ENCODE measurements around the gene MACROD2.

MACROD2 gene

GRCh38 chr20:14817101-14817500 is 821.8 kb downstream of the MACROD2 start:
- TF ChIP-seq CTCF (IDR thresholded peaks at IDR 0.05; ENCODE audit: low read depth, low read length, missing control alignments) = no peak
- in situ Hi-C loops (cut with HindIII; ENCODE audit: low sequenced_read_pairs) = no loop called here
- H3K4me3 ChIP-seq (ENCODE audit: low read depth, low read length) = no peak overlapping the region
- DNase-seq (ENCODE audit: low read depth) = no peak

GRCh38 chr20:14820771-14821170 is 825.5 kb downstream of the MACROD2 start:
- no peak overlapping the region for H3K4me3 ChIP-seq (ENCODE audit: low read depth, low read length)
- no peak for TF ChIP-seq CTCF (IDR thresholded peaks at IDR 0.05; ENCODE audit: low read depth, low read length, missing control alignments)
- peak; percentile 38 for DNase-seq (ENCODE audit: low read depth)
- in situ Hi-C loops (cut with HindIII; ENCODE audit: low sequenced_read_pairs) = no loop called here

GRCh38 chr20:14821251-14821650 is 825.9 kb downstream of the MACROD2 start:
- no peak for DNase-seq (ENCODE audit: low read depth)
- no peak for TF ChIP-seq CTCF (IDR thresholded peaks at IDR 0.05; ENCODE audit: low read depth, low read length, missing control alignments)
- no peak overlapping the region for H3K4me3 ChIP-seq (ENCODE audit: low read depth, low read length)
- in situ Hi-C loops (cut with HindIII; ENCODE audit: low sequenced_read_pairs) = no loop called here

- no peak for TF ChIP-seq CTCF (IDR thresholded peaks at IDR 0.05; ENCODE audit: low read depth, low read length, missing control alignments)
- H3K4me3 ChIP-seq (ENCODE audit: low read depth, low read length) = no peak overlapping the region
- no peak for DNase-seq (ENCODE audit: low read depth)
- in situ Hi-C loops (cut with HindIII; ENCODE audit: low sequenced_read_pairs) = no loop called here
These were observed 829.7 kb downstream of the MACROD2 start for GRCh38 chr20:14824996-14825395.

- no peak for TF ChIP-seq CTCF (IDR thresholded peaks at IDR 0.05; ENCODE audit: low read depth, low read length, missing control alignments)
- in situ Hi-C loops (cut with HindIII; ENCODE audit: low sequenced_read_pairs) = no loop called here
These were observed 831.4 kb downstream of the MACROD2 start for GRCh38 chr20:14826543-14827313.

GRCh38 chr20:14828459-14828858 is 833.1 kb downstream of the MACROD2 start:
- in situ Hi-C loops (cut with HindIII; ENCODE audit: low sequenced_read_pairs) = no loop called here
- no peak for TF ChIP-seq CTCF (IDR thresholded peaks at IDR 0.05; ENCODE audit: low read depth, low read length, missing control alignments)
- no peak for DNase-seq (ENCODE audit: low read depth)
- no peak overlapping the region for H3K4me3 ChIP-seq (ENCODE audit: low read depth, low read length)

More at GRCh38 chr20:14826543-14827313, 831.4 kb downstream of the MACROD2 start:
- no peak overlapping the region for H3K4me3 ChIP-seq (ENCODE audit: low read depth, low read length)
- no peak for DNase-seq (ENCODE audit: low read depth)

Measured in astrocyte of the cerebellum (primary cell).